Right lobe of liver (tissue), 6 donors: ENCODE results near the gene THADA. TPM values are rescaled to one million over a fixed set of nuclear protein-coding genes. Genes with fewer than 3 reads are reported as not detected.
A peak's percentile ranks its signal among the peaks of the same experiment; 100 is the strongest.

ENCODE experiments used
- ATAC-seq, 4 donors: fragments of 200-7000 bp; cut with Tn5 transposase; one replicate each; pipeline ENCODE4 v1.9.1; 2020; ENCODE audit warnings: mild to moderate bottlenecking in 4 of 4, moderate library complexity in 4 of 4
- DNase-seq, 3 donors: peaks; one replicate each; pipeline ENCODE4 v3.0.0-alpha.2; 2020
- H3K27ac ChIP-seq, 3 donors: fragments of 200-600 bp; one replicate each; pipeline ENCODE4 v1.8.0; 2022
- H3K27me3 ChIP-seq, 2 donors: fragments of 200-600 bp; one replicate each; pipeline ENCODE4 v1.8.0; 2022
- H3K36me3 ChIP-seq, 4 donors: fragments of 200-600 bp; sonication (generic) in 1 of 4; one replicate each; pipeline versions ENCODE4 v1.5.1 to v1.8.0; 2017 to 2022; ENCODE audit warnings: control low read depth in 1 of 4
- H3K4me1 ChIP-seq, 4 donors: fragments of 200-600 bp; sonication (generic) in 1 of 4; one replicate each; pipeline versions ENCODE4 v1.5.1 to v1.8.0; 2017 to 2022; ENCODE audit warnings: control low read depth in 1 of 4
- H3K4me3 ChIP-seq, 3 donors: fragments of 200-600 bp; one replicate each; pipeline ENCODE4 v1.8.0; 2022
- H3K9me3 ChIP-seq, 4 donors: fragments of 200-600 bp; sonication (generic) in 1 of 4; one replicate each; pipeline versions ENCODE4 v1.5.1 to v1.8.0; 2017 to 2022; ENCODE audit warnings: control low read depth in 1 of 4
- CTCF ChIP-seq, 4 donors: fragments of 200-600 bp in 3 of 4; fragments of 450-650 bp in 1 of 4; IDR thresholded peaks; one replicate each; pipeline versions ENCODE4 v1.5.1 to v1.8.0; 2016 to 2022; ENCODE audit warnings: antibody characterized with exemption in 4 of 4, mild to moderate bottlenecking in 2 of 4
- POLR2A ChIP-seq: fragments of 450-650 bp; IDR thresholded peaks from one replicate; pipeline ENCODE4 v1.6.1; 2017; ENCODE audit warnings: antibody characterized with exemption, mild to moderate bottlenecking
- WGBS: methylation state at CpG from one replicate; pipeline ENCODE4 v1.1.6; 2018; ENCODE audit warnings: low coverage, low lambda C conversion rate; ENCODE audit not compliant: insufficient coverage; ENCODE audit errors: missing lambda C conversion rate; 5-methylcytosine and 5-hydroxymethylcytosine counted together
- intact Hi-C, 2 donors: fragments of 100-400 bp; cut with DNase I; formaldehyde crosslinking; loops; one replicate each; pipeline versions ENCODE4 v1.11.2 to v1.14.1; 2022
- total RNA-seq, 6 experiments: library from RNA; depleted of rRNA in 2 of 6; stranded (reverse); fragments of >200 nt in 2 of 6; fragmentation: NEBNext Ultra II Directional in 3 of 6; extraction: Animal tissue kit (Norgen Biotek cat#: 25700) in 3 of 6; gene quantifications; one replicate each; pipeline versions ENCODE4 v1.1.0 to v1.2.4, GENCODE V29; 2016 to 2023
- donor health status: DM: no; HTN: yes; CAD: no.
- donor health status: DM: no; HTN: no; CAD: no.
- donor health status: DM: no; HTN: no; CAD: no.
- donor health status: DM: no; HTN: yes; CAD: no.
- donor health status: DM: no; HTN: yes; CAD: no.

Gene THADA
- total RNA-seq, 6 experiments from 2014 or later = 12.2 to 21.6 (median 14.0) TPM

- WGBS = 74% methylated on average over 13 of the region's 13 CpGs
- Histone ChIP-seq H3K27me3 (no peaks in the 10 kb centered on the region), H3K9me3 (no peaks in the 10 kb centered on the region), H3K4me3 (no peak overlapping the region), H3K36me3 (no peaks in the 10 kb centered on the region), H3K4me1 (peaks cover 0 to 46% (median 11%) of the 10 kb centered on the region in 4 donors), H3K27ac (peak overlapping the region in 1 of 3 donors; percentile 59)
- no peak for TF ChIP-seq POLR2A
- no peak for TF ChIP-seq CTCF (IDR thresholded peaks at IDR 0.05)
- intact Hi-C loops = no loop called here
- DNase-seq = no peak
- ATAC-seq = peak in 2 of 4 donors; percentile 6 to 38
Observed at GRCh38 chr2:43346602-43347567, 249.0 kb downstream of the THADA start.

- Histone ChIP-seq H3K4me3 (no peak overlapping the region), H3K4me1 (peaks cover 0 to 48% (median 11%) of the 10 kb centered on the region in 4 donors), H3K9me3 (no peaks in the 10 kb centered on the region), H3K36me3 (no peaks in the 10 kb centered on the region), H3K27me3 (no peaks in the 10 kb centered on the region), H3K27ac (peak overlapping the region; percentile 23 to 59 (median 28))
- no peak for DNase-seq
- TF ChIP-seq CTCF (IDR thresholded peaks at IDR 0.05) = no peak
- TF ChIP-seq POLR2A = no peak
- intact Hi-C loops = no loop called here
- WGBS = 36% methylated on average over 5 of the region's 5 CpGs
- peak; percentile 17 to 39 (median 26) for ATAC-seq
Observed at GRCh38 chr2:43345872-43346271, 250.0 kb downstream of the THADA start.

GRCh38 chr2:43345391-43345813, 250.4 kb downstream of the THADA start:
- Histone ChIP-seq H3K36me3 (no peaks in the 10 kb centered on the region), H3K4me1 (peaks cover 0 to 48% (median 11%) of the 10 kb centered on the region in 4 donors), H3K27me3 (no peaks in the 10 kb centered on the region), H3K9me3 (no peaks in the 10 kb centered on the region), H3K27ac (peak overlapping the region; percentile 23 to 59 (median 28)), H3K4me3 (no peak overlapping the region)
- TF ChIP-seq POLR2A (no peak), CTCF (IDR thresholded peaks at IDR 0.05) (peak in 1 of 4 donors; percentile 11)
- WGBS = 74% methylated on average over 2 of the region's 5 CpGs
- DNase-seq (no peak), ATAC-seq (peak in 1 of 4 donors; percentile 8)
- intact Hi-C loops = no loop called here

- H3K9me3 ChIP-seq = no peaks in the 10 kb centered on the region
- peaks cover 0 to 48% (median 11%) of the 10 kb centered on the region in 4 donors for H3K4me1 ChIP-seq
- intact Hi-C loops = no loop called here
- H3K27ac ChIP-seq = peak overlapping the region in 2 of 3 donors; percentile 28 to 59
- 63% methylated on average over 5 of the region's 5 CpGs for WGBS
- H3K27me3 ChIP-seq = no peaks in the 10 kb centered on the region
- H3K4me3 ChIP-seq = no peak overlapping the region
- no peaks in the 10 kb centered on the region for H3K36me3 ChIP-seq
- TF ChIP-seq POLR2A (no peak), CTCF (IDR thresholded peaks at IDR 0.05) (no peak)
- DNase-seq = no peak
- ATAC-seq = peak in 1 of 4 donors; percentile 4
Observed at GRCh38 chr2:43344868-43345373, 250.9 kb downstream of the THADA start.
